Epidermal melanocyte (primary cell): Measurements from ENCODE around the gene MEN1.

Source experiments
- DNase-seq: peaks from one replicate; pipeline ENCODE4 v3.0.0; 2011; ENCODE audit warnings: low spot score; ENCODE audit not compliant: insufficient read length

The MEN1 gene

GRCh38 chr11:64762674-64763525 lies 47.5 kb downstream of the MEN1 start:
- no peak for DNase-seq

- no peak for DNase-seq
Observed at GRCh38 chr11:64762277-64762673, 48.1 kb downstream of the MEN1 start.

DNA sequence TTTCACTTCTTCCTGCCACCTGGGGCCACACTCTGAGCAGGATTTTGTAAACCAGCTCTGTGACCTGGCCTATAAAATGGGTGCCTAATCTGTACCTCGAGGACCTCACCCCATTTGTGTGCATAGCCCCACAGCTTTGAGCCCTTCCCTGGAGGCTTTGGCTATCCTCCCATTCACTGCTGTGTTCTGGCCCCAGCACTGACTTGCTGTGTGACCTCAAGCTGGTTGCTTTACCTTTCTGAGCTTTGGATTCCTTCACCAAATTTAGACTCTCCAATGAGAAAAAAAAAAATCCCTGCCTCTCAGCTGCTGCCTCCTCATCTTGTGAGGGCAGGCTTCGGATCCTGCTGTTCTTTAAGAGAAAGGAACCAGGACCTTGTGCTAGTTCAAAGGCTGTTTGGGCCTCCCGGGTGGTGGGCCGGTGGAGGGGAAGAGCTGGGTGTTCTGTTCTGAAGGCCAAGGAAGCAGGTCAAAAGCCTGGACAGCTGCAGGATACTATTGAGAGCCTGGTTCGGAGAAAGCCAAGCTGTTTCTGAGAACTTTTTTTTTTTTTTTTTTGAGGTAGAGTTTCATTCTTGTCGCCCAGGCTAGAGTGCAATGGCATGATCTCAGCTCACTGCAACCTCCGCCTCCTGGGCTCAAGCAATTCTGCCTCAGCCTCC lies 49.5 kb downstream of the MEN1 start:
- DNase-seq, result no peak

GRCh38 chr11:64759722-64760719 lies 50.3 kb downstream of the MEN1 start, which contains the start of gene PYGM:
TSS of gene PYGM (minus strand) at chr11:64759974. CDS start at chr11:64759898, 76 bp downstream.
- DNase-seq, result no peak

- DNase-seq, result no peak
Observed at GRCh38 chr11:64759131-64759721, 51.1 kb downstream of the MEN1 start.

DNA sequence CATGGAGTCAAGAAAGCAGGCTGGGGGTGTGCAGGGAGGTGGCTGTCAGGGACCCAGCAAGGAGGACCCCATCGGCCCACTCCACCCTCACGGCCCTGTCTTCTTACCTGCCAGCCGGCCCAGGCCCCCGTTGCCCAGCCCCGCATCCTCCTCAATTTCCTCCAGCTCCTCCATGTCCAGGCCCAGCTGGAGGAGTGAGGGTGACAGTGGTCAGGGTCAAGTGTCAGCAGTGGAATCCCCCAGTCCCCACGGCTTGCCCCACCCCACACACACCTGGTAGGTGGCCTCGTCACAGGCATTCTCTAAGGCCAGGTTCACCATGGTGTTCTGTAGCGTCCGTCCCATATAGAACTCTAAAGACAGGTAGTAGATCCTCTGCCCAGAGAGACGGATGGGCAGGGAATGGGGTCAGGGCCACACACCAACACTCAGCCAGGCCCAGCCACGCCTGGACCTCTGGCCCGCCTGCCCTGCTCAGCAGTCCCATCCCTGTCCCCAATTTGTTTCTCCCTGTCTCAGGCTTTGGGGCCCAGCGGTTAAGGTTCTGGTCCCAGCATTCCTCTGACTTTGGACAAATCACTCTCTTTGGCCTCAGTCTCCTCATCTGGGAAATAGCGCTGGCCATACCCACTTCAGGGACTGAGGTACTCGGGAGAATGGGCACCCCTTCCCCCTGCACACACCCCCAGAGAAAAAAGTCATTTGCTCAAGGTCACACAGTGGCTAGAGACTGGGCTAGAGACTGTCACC lies 51.8 kb downstream of the MEN1 start:
- no peak for DNase-seq

DNA sequence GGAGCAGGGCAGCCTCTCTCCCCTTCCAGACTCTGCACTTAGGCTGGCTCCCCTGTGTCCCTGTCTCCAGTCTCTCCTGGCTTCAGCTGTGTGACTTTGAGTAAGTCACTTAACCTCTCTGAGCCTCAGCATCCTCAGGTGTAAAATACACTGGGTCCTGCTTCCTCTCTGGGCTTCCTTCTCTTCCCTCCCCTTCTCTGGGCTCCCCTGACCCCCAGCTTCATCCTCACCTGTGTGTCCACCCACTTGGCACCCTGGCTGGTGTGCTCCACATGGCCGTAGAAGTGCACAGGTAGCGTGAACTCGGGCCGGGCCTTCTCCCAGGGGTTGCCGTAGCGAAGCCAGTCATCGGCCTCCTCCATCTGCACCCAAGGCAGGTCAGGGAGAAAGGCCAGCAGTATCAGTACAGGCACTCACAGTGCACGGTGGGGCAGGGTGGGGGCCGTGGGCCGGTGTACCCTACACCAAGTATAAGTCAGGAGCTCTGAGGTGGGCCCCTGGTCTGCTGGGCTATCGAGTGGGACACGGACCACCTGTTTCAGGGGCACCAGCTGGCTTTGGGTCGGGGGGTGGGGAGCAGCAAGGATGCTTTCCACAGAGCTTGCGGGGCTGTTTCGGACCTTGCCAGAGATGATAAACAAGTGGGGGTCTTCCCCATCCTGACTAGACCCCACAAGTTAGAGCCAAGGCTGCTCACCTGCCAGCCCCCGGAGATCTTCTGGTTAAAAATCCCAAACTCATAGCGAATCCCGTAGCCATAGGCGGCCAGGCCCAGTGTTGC lies 52.6 kb downstream of the MEN1 start:
- DNase-seq, result no peak

GRCh38 chr11:64755681-64756361 lies 54.5 kb downstream of the MEN1 start:
- no peak for DNase-seq

DNA sequence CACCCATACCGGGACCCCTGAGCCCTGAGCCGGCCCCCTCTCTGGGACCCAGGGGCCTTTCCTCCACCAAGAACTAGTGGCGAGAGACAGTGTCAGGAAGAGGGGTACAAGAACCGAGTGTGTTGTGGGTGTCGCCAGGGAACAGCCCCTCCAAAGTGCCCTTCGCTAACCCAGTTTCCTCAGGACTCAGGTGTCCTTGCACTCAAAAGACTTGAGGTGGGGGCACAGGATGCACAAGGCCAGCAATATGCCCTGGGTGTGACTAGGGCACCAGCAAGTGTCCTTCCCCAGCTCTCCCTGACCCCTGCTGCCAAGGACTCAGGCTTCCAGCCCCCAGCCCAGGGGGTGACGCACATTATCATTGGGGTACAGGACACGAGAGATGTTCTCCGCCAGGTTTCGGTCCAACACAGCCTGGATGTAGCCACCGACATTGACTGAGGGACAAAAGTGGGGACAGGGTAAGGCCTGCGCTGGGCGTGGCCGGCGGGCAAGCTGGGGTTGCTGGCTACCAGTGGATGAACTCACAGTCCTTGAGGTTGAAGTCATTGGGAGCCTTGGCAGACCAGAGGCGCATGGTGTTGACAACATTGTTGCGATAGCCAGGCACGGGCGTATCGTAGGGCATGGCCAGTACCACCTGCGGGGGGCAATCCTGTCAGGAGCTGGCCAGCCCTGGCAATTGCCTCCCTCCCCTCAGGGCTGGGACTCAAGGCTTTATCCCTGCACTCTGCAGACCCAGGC lies 55.3 kb downstream of the MEN1 start:
- DNase-seq, result no peak

DNA sequence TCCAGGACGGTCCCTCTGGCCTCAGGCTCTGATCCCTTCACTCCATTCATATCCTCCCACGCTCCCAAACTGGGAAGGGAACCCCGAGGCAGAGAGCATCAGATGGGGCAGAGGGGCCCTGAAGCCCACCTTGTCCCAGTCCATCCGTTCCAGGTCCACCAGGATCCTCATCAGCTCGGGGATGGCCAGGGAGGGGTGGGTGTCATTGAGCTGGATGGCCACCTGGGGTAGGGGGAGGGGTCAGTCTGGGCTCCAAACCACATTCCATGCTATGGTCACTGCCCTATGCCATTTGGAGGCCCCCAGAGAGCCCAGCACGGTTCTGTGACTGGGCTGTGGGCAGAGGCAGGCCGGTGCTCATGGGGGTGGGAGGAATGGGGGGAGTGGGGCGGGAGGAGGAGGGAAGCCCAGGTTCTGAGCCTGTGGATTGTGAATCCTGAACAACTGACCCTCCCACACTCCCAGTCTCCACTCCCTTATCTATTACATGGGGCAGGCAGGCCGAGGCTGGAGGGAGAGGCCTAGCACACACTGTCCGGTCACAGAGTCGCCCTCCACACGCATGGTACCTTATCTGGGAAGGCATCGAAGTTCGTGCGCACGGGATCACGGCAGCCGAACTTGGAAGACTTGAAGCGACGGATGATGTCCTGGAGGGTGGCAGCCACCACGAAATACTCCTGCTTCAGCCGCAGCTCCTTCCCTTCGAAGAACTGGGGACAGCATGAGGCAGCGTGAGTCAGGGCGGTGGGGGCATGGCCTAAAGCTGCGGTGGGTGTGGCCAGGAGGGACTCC lies 56.0 kb downstream of the MEN1 start:
- no peak for DNase-seq
